Epithelial cell of prostate (primary cell): ENCODE results near the gene PHRF1.
A peak's percentile ranks its signal among the peaks of the same experiment; 100 is the strongest.
"Not testable (repeated sequence)": the region's sequence is repeated elsewhere in the genome, so short reads cannot be mapped to it uniquely, and the experiment has no call there.

Experiments used
- DNase-seq: peaks from one replicate; pipeline ENCODE4 v3.0.0-alpha.2; 2011; ENCODE audit warnings: low read depth, low spot score
- H3K27ac ChIP-seq: fragments of 450-650 bp; 2 replicates; pipeline ENCODE4 v1.5.1; 2017; ENCODE audit warnings: mild to moderate bottlenecking

The PHRF1 gene

GRCh38 chr11:573146-573759 lies 3.0 kb upstream of the PHRF1 start:
- no peak for DNase-seq

GRCh38 chr11:574031-574570 lies 2.2 kb upstream of the PHRF1 start:
- not testable (repeated sequence) for DNase-seq

More at GRCh38 chr11:573146-573759, 3.0 kb upstream of the PHRF1 start:
- no peak overlapping the region for H3K27ac ChIP-seq

GRCh38 chr11:574632-575312 lies 1.5 kb upstream of the PHRF1 start:
- DNase-seq = no peak
- no peak overlapping the region for H3K27ac ChIP-seq

More at GRCh38 chr11:574031-574570, 2.2 kb upstream of the PHRF1 start:
- H3K27ac ChIP-seq = not testable (repeated sequence)

- no peak for DNase-seq
- H3K27ac ChIP-seq = no peak overlapping the region
Observed at GRCh38 chr11:575313-575995, 816 bp upstream of the PHRF1 start.

GRCh38 chr11:576811-577610 lies 741 bp downstream of the PHRF1 start:
- H3K27ac ChIP-seq = peak overlapping the region; percentile 81

GRCh38 chr11:577611-577894 lies 1.3 kb downstream of the PHRF1 start:
- DNase-seq = no peak
- peak overlapping the region; percentile 81 for H3K27ac ChIP-seq

More at GRCh38 chr11:576811-577610, 741 bp downstream of the PHRF1 start:
- no peak for DNase-seq

- no peak for DNase-seq
- peak overlapping the region; percentile 81 for H3K27ac ChIP-seq
Observed at GRCh38 chr11:578276-579035, 2.2 kb downstream of the PHRF1 start.

- DNase-seq = no peak
Observed at GRCh38 chr11:579830-580601, 3.7 kb downstream of the PHRF1 start.

GRCh38 chr11:581342-581741 lies 5.1 kb downstream of the PHRF1 start:
- DNase-seq = no peak
- H3K27ac ChIP-seq = no peak overlapping the region

More at GRCh38 chr11:579830-580601, 3.7 kb downstream of the PHRF1 start:
- no peak overlapping the region for H3K27ac ChIP-seq

GRCh38 chr11:581752-582151 lies 5.5 kb downstream of the PHRF1 start:
- DNase-seq = no peak
- no peak overlapping the region for H3K27ac ChIP-seq

GRCh38 chr11:584287-584686 lies 8.0 kb downstream of the PHRF1 start:
- H3K27ac ChIP-seq = no peak overlapping the region
- no peak for DNase-seq

GRCh38 chr11:586376-587316 lies 10.4 kb downstream of the PHRF1 start:
- H3K27ac ChIP-seq = no peak overlapping the region
- DNase-seq = no peak

- no peak overlapping the region for H3K27ac ChIP-seq
- no peak for DNase-seq
Observed at GRCh38 chr11:587546-587945, 11.3 kb downstream of the PHRF1 start.

GRCh38 chr11:587978-588380 lies 11.7 kb downstream of the PHRF1 start:
- H3K27ac ChIP-seq = no peak overlapping the region
- DNase-seq = no peak

- DNase-seq = no peak
- no peak overlapping the region for H3K27ac ChIP-seq
Observed at GRCh38 chr11:589798-590197, 13.5 kb downstream of the PHRF1 start.

- DNase-seq = no peak
- H3K27ac ChIP-seq = no peak overlapping the region
Observed at GRCh38 chr11:590997-591396, 14.7 kb downstream of the PHRF1 start.

- H3K27ac ChIP-seq = no peak overlapping the region
- DNase-seq = no peak
Observed at GRCh38 chr11:592501-592900, 16.2 kb downstream of the PHRF1 start.

GRCh38 chr11:592918-593317 lies 16.6 kb downstream of the PHRF1 start:
- H3K27ac ChIP-seq = no peak overlapping the region
- DNase-seq = no peak
